CD4-positive, CD25-positive, alpha-beta regulatory T cell (primary cell): ENCODE results near the gene GTF2H2C. TPM values are rescaled to one million over a fixed set of nuclear protein-coding genes. Genes with fewer than 3 reads are reported as not detected.

Experiments
- polyA plus RNA-seq, 4 donors: library from polyadenylated mRNA; unstranded; fragments of 300-500 nt; fragmentation: Illumina TruSeq; gene quantifications; one replicate each; pipeline ENCODE4 v1.2.3, GENCODE V29; 2021
- total RNA-seq: library from RNA; stranded (reverse); gene quantifications from one replicate; pipeline ENCODE4 v1.2.3, GENCODE V29; 2022

GTF2H2C gene
- total and polyA plus RNA-seq, 5 donors from 2014 or later: 16.9 to 39.3 (median 17.8) TPM

Other genes with a start within 250 kb of the GTF2H2C start
- gene CCDC125, start 227.4 kb upstream of the GTF2H2C start, total RNA-seq: 3.7 TPM
- gene CCDC125, start 227.4 kb upstream of the GTF2H2C start, polyA plus RNA-seq: 1 to 10 TPM in 3 of 4 donors, under 1 TPM in 1; 0.82 to 1.8 (median 1.5) TPM
- gene AK6, start 190.7 kb upstream of the GTF2H2C start, total RNA-seq: 9.8 TPM
- 10 to 100 TPM; 62.2 to 98.1 (median 82.7) TPM for gene AK6, start 190.7 kb upstream of the GTF2H2C start, polyA plus RNA-seq
- gene TAF9, start 190.7 kb upstream of the GTF2H2C start, total RNA-seq: 47.7 TPM
- 100 to 1,000 TPM; 136 to 163 (median 145) TPM for gene TAF9, start 190.7 kb upstream of the GTF2H2C start, polyA plus RNA-seq
- gene RAD17, start 190.4 kb upstream of the GTF2H2C start, total RNA-seq: 23.3 TPM
- gene RAD17, start 190.4 kb upstream of the GTF2H2C start, polyA plus RNA-seq: 10 to 100 TPM; 16.5 to 23.2 (median 18.9) TPM
- 0.52 TPM for gene MARVELD2, start 145.1 kb upstream of the GTF2H2C start, total RNA-seq
- gene MARVELD2, start 145.1 kb upstream of the GTF2H2C start, polyA plus RNA-seq: 1 to 10 TPM in 1 of 4 donors, under 1 TPM in 3; 0.07 to 1.4 (median 0.90) TPM
- gene OCLN, start 67.4 kb upstream of the GTF2H2C start, total RNA-seq: 1.4 TPM
- gene OCLN, start 67.4 kb upstream of the GTF2H2C start, polyA plus RNA-seq: under 1 TPM in 3 of 4 donors, not detected in 1; 0.06 to 0.09 (median 0.08) TPM